GM12801 (cell line): ENCODE results near the gene MAPK10.

Experiments
- TF ChIP-seq, protein P1 (sequence below): IDR thresholded peaks from one replicate; pipeline ENCODE4 v1.5.1; 2011; ENCODE audit warnings: control low read depth; ENCODE audit not compliant: insufficient read length; ENCODE audit errors: extremely low read depth

Gene MAPK10

DNA sequence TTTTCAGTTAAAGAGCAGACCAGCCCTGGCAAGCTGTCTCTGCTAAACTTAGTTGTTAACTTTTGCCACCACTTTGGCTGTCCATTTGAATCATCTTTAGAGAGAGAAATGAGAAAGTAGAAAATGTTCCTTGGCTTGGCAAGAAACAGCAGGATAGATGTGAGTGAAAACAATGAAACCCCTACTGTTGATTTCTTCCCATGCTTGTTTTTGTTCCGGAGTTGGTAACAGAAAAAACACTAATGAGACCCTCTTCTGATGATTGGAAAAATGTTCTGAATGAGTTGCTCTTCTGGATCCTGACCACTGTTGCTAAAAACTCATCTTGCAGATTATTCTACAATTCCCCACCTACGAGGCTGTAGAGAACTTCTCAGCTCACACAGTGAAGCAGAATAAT lies 203.3 kb downstream of the MAPK10 start:
- TF ChIP-seq, protein P1, sequence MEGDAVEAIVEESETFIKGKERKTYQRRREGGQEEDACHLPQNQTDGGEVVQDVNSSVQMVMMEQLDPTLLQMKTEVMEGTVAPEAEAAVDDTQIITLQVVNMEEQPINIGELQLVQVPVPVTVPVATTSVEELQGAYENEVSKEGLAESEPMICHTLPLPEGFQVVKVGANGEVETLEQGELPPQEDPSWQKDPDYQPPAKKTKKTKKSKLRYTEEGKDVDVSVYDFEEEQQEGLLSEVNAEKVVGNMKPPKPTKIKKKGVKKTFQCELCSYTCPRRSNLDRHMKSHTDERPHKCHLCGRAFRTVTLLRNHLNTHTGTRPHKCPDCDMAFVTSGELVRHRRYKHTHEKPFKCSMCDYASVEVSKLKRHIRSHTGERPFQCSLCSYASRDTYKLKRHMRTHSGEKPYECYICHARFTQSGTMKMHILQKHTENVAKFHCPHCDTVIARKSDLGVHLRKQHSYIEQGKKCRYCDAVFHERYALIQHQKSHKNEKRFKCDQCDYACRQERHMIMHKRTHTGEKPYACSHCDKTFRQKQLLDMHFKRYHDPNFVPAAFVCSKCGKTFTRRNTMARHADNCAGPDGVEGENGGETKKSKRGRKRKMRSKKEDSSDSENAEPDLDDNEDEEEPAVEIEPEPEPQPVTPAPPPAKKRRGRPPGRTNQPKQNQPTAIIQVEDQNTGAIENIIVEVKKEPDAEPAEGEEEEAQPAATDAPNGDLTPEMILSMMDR = no peak

DNA sequence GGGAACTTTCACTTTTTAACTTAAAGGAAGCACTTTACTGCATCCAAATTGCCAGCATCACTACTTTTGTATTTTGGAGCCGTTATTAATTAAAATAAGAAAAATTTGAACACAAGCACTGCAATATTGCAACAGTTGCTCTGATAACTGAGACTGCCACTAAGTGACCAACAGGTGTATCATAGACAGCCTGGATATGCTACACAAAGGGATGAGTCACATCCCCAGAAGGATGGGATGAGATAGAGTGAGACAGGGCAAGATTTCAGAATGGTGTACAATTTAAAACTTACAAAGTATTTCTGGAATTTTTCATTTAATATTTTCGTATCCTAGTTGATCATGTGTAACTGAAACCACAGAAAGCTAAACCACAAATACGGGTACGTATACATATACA lies 204.1 kb downstream of the MAPK10 start:
- TF ChIP-seq, protein P1 = no peak

DNA sequence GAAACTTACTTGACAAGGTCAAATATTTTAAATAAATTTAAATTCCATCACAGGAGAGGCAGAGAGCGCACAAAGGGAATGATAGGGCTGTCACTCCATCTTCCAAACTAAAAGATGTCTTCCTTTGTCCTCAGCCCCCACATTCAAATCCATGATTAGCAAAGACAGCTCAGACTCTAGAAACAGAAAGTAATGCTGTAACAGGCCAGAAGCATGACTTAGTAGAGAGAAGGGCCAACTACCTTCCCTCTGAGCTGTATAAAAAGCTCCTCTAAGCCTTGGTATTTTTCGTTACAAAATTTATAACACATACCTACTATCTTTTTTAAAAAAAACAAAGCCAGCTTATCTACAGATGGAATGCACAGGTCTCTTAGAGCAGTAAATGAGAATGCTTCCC lies 207.4 kb downstream of the MAPK10 start:
- TF ChIP-seq, protein P1 = no peak

DNA sequence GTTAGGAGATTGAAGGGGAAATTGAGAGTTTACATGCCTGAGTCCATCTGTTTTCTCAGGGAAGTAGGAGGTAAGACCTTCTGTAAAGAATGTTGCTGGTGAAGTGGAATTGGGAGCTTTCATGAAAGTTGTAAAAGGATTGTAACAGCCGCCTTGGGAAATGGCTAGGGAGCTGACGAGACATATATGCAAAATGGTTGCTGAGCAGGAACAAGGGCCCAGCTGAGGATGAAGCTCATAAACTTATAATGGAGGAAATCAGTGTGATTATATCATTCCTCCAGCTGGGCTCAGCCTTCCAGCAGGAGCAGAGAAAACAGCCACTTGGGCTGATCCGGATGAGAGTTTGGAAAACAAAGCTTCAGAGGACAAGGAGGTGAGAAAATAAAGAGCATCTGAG lies 208.7 kb downstream of the MAPK10 start:
- TF ChIP-seq, protein P1 = no peak

DNA sequence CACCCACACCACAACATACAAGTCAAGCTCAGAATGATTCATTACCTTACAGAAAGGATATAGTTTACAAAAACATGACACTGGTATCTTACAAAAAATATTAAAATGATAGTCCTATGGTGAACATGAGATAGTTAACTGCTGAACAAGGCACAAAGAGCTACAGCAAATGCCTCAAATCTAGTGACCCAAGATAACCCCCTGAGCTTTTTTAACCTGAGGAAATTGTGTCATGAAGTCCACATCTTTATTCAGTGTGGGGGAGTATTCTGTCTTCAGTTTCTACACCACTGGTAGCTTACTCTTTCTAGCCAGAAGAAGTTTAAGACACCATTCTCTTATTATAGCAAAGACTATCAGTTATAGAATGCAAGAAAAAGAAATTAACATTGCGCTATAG lies 218.7 kb downstream of the MAPK10 start:
- TF ChIP-seq, protein P1 = no peak

DNA sequence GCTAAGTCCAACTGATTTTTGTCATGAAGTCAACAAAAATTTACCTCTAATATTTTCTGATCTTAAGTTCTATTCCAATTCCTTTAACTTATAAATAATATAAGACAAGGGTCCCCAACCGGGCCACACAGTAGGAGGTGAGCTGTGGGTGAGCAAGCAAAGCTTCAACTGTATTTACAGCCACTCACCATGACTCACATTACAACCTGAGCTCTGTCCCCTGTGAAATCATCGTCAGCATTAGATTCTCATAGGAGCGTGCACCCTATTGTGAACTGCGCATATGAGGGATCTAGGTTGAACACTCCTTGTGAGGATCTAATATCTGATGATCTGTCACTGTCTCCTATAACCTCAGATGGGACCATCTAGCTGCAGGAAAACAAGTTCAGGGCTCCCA lies 227.4 kb downstream of the MAPK10 start:
- TF ChIP-seq, protein P1 = no peak

DNA sequence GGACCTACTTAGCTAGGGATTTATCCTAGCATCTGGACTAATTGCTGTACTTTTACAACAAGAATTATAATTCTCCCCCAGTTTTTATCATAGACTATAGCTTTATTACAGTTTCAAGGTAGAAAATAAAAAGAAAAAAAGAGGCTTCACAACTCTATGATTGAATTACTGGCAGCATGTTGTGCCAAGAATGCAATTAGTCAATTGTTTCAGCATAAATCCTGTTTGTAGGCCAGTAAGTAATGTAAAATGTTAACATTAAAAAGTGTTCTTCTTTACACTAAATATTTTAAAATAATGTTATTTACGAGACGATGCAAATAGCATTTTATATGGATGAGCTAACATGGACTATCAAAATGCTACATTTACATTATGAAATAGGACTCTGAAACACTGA lies 228.4 kb downstream of the MAPK10 start:
- TF ChIP-seq, protein P1 = no peak
